HG02798 (cell line): ENCODE measurements around the gene USP30.

Experiments used
- ATAC-seq: cut with Tn5 transposase; IDR thresholded peaks from one replicate; pipeline ENCODE4 v1.9.1; 2021; ENCODE audit warnings: mild to moderate bottlenecking; ENCODE audit not compliant: unreplicated experiment, poor library complexity

USP30 gene

GRCh38 chr12:109120557-109120956 is 68.2 kb downstream of the USP30 start:
- no peak for ATAC-seq

- no peak for ATAC-seq
Observed at GRCh38 chr12:109121346-109121880, 69.0 kb downstream of the USP30 start.

GRCh38 chr12:109124878-109125648 is 72.7 kb downstream of the USP30 start:
- no peak for ATAC-seq

- no peak for ATAC-seq
Observed at GRCh38 chr12:109125791-109126190, 73.4 kb downstream of the USP30 start.

GRCh38 chr12:109126784-109127183 is 74.4 kb downstream of the USP30 start:
- no peak for ATAC-seq

- no peak for ATAC-seq
Observed at GRCh38 chr12:109127533-109128242, 75.3 kb downstream of the USP30 start.

GRCh38 chr12:109130297-109131153 is 78.1 kb downstream of the USP30 start:
- no peak for ATAC-seq

- ATAC-seq, result no peak
Observed at GRCh38 chr12:109131154-109132050, 79.0 kb downstream of the USP30 start.

- no peak for ATAC-seq
Observed at GRCh38 chr12:109134186-109134917, 82.0 kb downstream of the USP30 start.

GRCh38 chr12:109137055-109137454 is 84.7 kb downstream of the USP30 start:
- ATAC-seq, result no peak
